Measurements from ENCODE around the gene STAMBPL1.

Gene STAMBPL1

DNA sequence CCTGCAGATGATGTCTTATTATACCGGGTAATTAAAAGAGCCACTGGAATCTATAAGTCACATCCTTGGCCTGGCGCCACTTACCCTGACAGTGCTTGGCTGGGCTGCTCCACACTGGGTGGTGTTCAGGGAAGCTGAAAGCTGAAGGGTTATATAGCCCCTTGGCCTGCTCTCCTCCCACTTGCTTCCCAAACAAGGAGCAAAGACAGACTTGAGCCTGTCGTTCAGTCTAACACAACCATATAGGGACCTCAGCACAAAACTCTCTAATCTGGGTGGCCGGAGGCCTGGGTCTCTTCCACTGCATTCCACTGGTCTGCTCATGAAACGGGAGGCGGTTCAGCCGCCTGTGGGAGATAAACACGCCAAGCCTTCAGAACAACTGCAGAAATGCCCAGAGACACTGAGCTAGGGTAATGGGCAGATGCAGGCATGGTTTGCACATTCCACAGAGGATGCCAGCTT is 72.6 kb downstream of the STAMBPL1 start, which contains the start of gene ACTA2:
ACTA2 (minus strand) TSS at position 127 of the 465 bp plus-strand sequence. CDS start 3,843 bp downstream, outside the sequence.
- H3K4me1 ChIP-seq (ENCODE audit: control insufficient read depth, insufficient read depth, low read length): no peaks in the 10 kb centered on the region
- H3K36me3 ChIP-seq (ENCODE audit: control insufficient read depth, insufficient read depth, low read length): no peaks in the 10 kb centered on the region
- no peaks in the 10 kb centered on the region for H3K27me3 ChIP-seq (ENCODE audit: control insufficient read depth, insufficient read depth, low read length)
- H3K9me3 ChIP-seq (ENCODE audit: control insufficient read depth, low read length): no peaks in the 10 kb centered on the region
- H3K9ac ChIP-seq (ENCODE audit: low read length): peak within 1 kb of the TSS; percentile 37
- H3K4me3 ChIP-seq (ENCODE audit: low read length): no peak within 1 kb of the TSS

GRCh38 chr10:88953662-88954061 is 73.6 kb downstream of the STAMBPL1 start:
- no peaks in the 10 kb centered on the region for H3K4me1 ChIP-seq (ENCODE audit: control insufficient read depth, insufficient read depth, low read length)
- H3K9me3 ChIP-seq (ENCODE audit: control insufficient read depth, low read length): no peaks in the 10 kb centered on the region
- no peak overlapping the region for H3K9ac ChIP-seq (ENCODE audit: low read length)
- no peaks in the 10 kb centered on the region for H3K36me3 ChIP-seq (ENCODE audit: control insufficient read depth, insufficient read depth, low read length)
- no peaks in the 10 kb centered on the region for H3K27me3 ChIP-seq (ENCODE audit: control insufficient read depth, insufficient read depth, low read length)
- no peak overlapping the region for H3K4me3 ChIP-seq (ENCODE audit: low read length)

GRCh38 chr10:88954458-88955083 is 74.5 kb downstream of the STAMBPL1 start:
- no peaks in the 10 kb centered on the region for H3K27me3 ChIP-seq (ENCODE audit: control insufficient read depth, insufficient read depth, low read length)
- H3K4me1 ChIP-seq (ENCODE audit: control insufficient read depth, insufficient read depth, low read length): no peaks in the 10 kb centered on the region
- H3K4me3 ChIP-seq (ENCODE audit: low read length): no peak overlapping the region

DNA sequence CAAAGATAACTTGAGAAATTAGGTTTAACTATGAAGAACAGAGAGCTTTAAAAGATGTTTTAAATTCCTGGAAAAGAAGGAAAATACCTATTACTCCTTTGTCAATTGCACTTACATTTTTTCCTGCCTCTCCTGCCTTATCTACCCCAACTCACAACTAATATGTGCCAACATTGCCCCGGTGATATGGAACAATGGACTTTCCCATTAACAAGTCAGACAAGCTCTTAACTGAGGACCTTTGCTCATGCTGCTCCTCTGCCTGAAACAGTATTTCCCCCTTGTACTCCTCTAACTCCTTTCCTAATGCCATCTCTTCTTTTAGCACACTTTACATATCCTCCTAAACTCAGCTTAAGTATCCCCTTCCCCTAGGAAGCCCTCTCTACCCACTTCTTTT is 77.3 kb downstream of the STAMBPL1 start:
- no peak overlapping the region for H3K4me3 ChIP-seq (ENCODE audit: low read length)
- no peak overlapping the region for H3K9ac ChIP-seq (ENCODE audit: low read length)
- H3K4me1 ChIP-seq (ENCODE audit: control insufficient read depth, insufficient read depth, low read length): no peaks in the 10 kb centered on the region

More at GRCh38 chr10:88954458-88955083, 74.5 kb downstream of the STAMBPL1 start:
- Histone ChIP-seq H3K36me3 (ENCODE audit: control insufficient read depth, insufficient read depth, low read length) (no peaks in the 10 kb centered on the region), H3K9me3 (ENCODE audit: control insufficient read depth, low read length) (no peaks in the 10 kb centered on the region), H3K9ac (ENCODE audit: low read length) (no peak overlapping the region)

DNA sequence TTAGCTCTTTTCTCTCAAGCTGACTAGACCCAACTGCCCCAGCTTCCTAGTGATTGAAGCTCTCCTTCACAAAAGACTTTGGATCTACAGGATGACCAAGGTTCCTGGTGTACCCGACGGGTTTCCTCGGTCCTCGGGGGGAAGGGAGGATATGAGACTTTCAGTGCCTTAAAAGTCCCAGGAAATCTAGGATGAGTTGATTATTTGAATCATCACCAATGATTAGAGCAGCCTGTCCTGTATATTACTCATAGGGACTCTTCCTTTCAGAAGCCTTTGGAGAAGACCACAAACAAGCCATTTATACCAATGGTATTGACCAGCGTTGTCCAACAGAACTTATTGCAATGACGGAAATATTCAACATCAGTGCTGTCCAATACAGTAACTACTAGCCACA is 78.7 kb downstream of the STAMBPL1 start:
- H3K9ac ChIP-seq (ENCODE audit: low read length): no peak overlapping the region
- no peaks in the 10 kb centered on the region for H3K27me3 ChIP-seq (ENCODE audit: control insufficient read depth, insufficient read depth, low read length)
- no peaks in the 10 kb centered on the region for H3K4me1 ChIP-seq (ENCODE audit: control insufficient read depth, insufficient read depth, low read length)
- no peaks in the 10 kb centered on the region for H3K36me3 ChIP-seq (ENCODE audit: control insufficient read depth, insufficient read depth, low read length)
- H3K9me3 ChIP-seq (ENCODE audit: control insufficient read depth, low read length): no peaks in the 10 kb centered on the region
- H3K4me3 ChIP-seq (ENCODE audit: low read length): no peak overlapping the region

More for the DNA sequence above, 77.3 kb downstream of the STAMBPL1 start:
- Histone ChIP-seq H3K9me3 (ENCODE audit: control insufficient read depth, low read length) (no peaks in the 10 kb centered on the region), H3K27me3 (ENCODE audit: control insufficient read depth, insufficient read depth, low read length) (no peaks in the 10 kb centered on the region), H3K36me3 (ENCODE audit: control insufficient read depth, insufficient read depth, low read length) (no peaks in the 10 kb centered on the region)

DNA sequence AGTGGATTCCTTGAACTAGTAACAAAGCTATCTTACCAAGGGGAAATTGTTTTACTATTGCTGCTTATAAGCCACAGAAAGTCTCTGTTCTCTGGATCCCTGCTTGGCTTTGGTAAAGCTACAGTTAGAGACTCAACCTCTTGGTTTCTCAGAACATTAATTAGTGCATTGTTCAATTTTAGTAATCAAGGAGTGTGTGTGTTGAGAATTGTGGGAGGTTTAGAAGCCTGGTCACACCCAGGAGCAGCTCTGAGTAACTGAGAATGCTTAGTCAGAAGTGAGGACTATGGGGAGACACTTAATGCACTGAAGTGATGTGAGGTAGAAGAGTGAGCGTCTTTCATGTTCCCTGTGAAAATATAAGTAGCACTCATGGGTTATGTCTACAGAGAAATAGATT is 80.8 kb downstream of the STAMBPL1 start:
- Histone ChIP-seq H3K36me3 (ENCODE audit: control insufficient read depth, insufficient read depth, low read length) (no peaks in the 10 kb centered on the region), H3K9ac (ENCODE audit: low read length) (no peak overlapping the region), H3K9me3 (ENCODE audit: control insufficient read depth, low read length) (no peaks in the 10 kb centered on the region), H3K27me3 (ENCODE audit: control insufficient read depth, insufficient read depth, low read length) (no peaks in the 10 kb centered on the region), H3K4me1 (ENCODE audit: control insufficient read depth, insufficient read depth, low read length) (no peaks in the 10 kb centered on the region), H3K4me3 (ENCODE audit: low read length) (no peak overlapping the region)

GRCh38 chr10:88961266-88961665 is 81.2 kb downstream of the STAMBPL1 start:
- Histone ChIP-seq H3K4me1 (ENCODE audit: control insufficient read depth, insufficient read depth, low read length) (no peaks in the 10 kb centered on the region), H3K9ac (ENCODE audit: low read length) (no peak overlapping the region), H3K27me3 (ENCODE audit: control insufficient read depth, insufficient read depth, low read length) (no peaks in the 10 kb centered on the region)

GRCh38 chr10:88962336-88962735 is 82.3 kb downstream of the STAMBPL1 start:
- Histone ChIP-seq H3K27me3 (ENCODE audit: control insufficient read depth, insufficient read depth, low read length) (no peaks in the 10 kb centered on the region), H3K9me3 (ENCODE audit: control insufficient read depth, low read length) (no peaks in the 10 kb centered on the region)

More at GRCh38 chr10:88961266-88961665, 81.2 kb downstream of the STAMBPL1 start:
- Histone ChIP-seq H3K36me3 (ENCODE audit: control insufficient read depth, insufficient read depth, low read length) (no peaks in the 10 kb centered on the region), H3K9me3 (ENCODE audit: control insufficient read depth, low read length) (no peaks in the 10 kb centered on the region), H3K4me3 (ENCODE audit: low read length) (no peak overlapping the region)

GRCh38 chr10:88963318-88963717 is 83.3 kb downstream of the STAMBPL1 start:
- H3K4me1 ChIP-seq (ENCODE audit: control insufficient read depth, insufficient read depth, low read length): no peaks in the 10 kb centered on the region
- H3K4me3 ChIP-seq (ENCODE audit: low read length): no peak overlapping the region
- no peaks in the 10 kb centered on the region for H3K9me3 ChIP-seq (ENCODE audit: control insufficient read depth, low read length)
- no peaks in the 10 kb centered on the region for H3K36me3 ChIP-seq (ENCODE audit: control insufficient read depth, insufficient read depth, low read length)
- no peak overlapping the region for H3K9ac ChIP-seq (ENCODE audit: low read length)
- no peaks in the 10 kb centered on the region for H3K27me3 ChIP-seq (ENCODE audit: control insufficient read depth, insufficient read depth, low read length)

More at GRCh38 chr10:88962336-88962735, 82.3 kb downstream of the STAMBPL1 start:
- Histone ChIP-seq H3K4me1 (ENCODE audit: control insufficient read depth, insufficient read depth, low read length) (no peaks in the 10 kb centered on the region), H3K9ac (ENCODE audit: low read length) (no peak overlapping the region), H3K36me3 (ENCODE audit: control insufficient read depth, insufficient read depth, low read length) (no peaks in the 10 kb centered on the region), H3K4me3 (ENCODE audit: low read length) (no peak overlapping the region)

DNA sequence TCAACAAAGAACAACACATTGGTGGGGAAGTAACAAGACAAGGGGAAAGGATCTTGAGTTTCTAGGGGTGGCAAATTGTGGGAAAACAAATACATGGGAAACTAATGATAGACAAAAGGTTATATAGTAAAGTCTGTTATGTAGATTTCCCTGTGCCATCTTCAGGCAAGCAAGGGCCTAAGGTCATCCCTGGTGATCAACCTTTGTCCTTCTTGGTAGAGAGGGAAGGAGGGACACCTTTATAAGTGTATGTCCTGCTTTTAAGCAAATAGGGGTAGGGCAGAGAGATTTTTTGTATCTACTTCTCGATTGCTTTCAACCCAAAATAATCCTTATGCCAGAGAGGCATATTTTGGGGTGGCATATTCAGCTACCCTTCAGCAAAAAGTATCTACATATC is 84.3 kb downstream of the STAMBPL1 start:
- Histone ChIP-seq H3K9ac (ENCODE audit: low read length) (no peak overlapping the region), H3K4me1 (ENCODE audit: control insufficient read depth, insufficient read depth, low read length) (no peaks in the 10 kb centered on the region), H3K36me3 (ENCODE audit: control insufficient read depth, insufficient read depth, low read length) (no peaks in the 10 kb centered on the region), H3K9me3 (ENCODE audit: control insufficient read depth, low read length) (no peaks in the 10 kb centered on the region), H3K4me3 (ENCODE audit: low read length) (no peak overlapping the region), H3K27me3 (ENCODE audit: control insufficient read depth, insufficient read depth, low read length) (no peaks in the 10 kb centered on the region)

DNA sequence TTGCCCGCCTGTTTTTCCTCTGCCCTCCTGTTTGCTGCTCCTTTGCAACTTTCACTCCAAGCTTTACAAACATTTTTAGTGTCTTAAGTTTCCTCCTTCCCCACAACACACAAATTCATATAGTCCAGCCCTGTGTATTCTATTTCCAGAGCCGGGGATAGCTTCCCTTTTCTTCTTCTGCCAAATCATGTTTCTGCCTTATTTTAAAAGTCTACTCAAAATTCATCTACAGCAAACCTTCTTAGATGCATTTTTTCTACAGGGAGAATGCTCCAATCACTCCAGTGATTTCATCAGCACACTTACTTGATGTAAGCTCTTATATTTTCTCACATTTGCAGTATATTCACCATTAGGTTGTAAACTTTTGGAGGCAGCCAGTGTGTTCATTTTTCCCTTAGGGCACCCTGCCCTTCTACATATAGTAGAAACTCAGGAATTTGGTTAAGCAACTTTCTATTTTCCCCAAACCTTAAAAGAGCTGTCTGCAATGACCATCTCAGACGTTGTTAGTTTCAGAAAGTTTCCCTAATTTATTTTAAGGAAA is 84.9 kb downstream of the STAMBPL1 start:
- no peak overlapping the region for H3K9ac ChIP-seq (ENCODE audit: low read length)
- no peaks in the 10 kb centered on the region for H3K4me1 ChIP-seq (ENCODE audit: control insufficient read depth, insufficient read depth, low read length)
- H3K36me3 ChIP-seq (ENCODE audit: control insufficient read depth, insufficient read depth, low read length): no peaks in the 10 kb centered on the region
- H3K4me3 ChIP-seq (ENCODE audit: low read length): no peak overlapping the region
- no peaks in the 10 kb centered on the region for H3K9me3 ChIP-seq (ENCODE audit: control insufficient read depth, low read length)
- H3K27me3 ChIP-seq (ENCODE audit: control insufficient read depth, insufficient read depth, low read length): no peaks in the 10 kb centered on the region

GRCh38 chr10:88966797-88967196 is 86.8 kb downstream of the STAMBPL1 start:
- Histone ChIP-seq H3K4me3 (ENCODE audit: low read length) (no peak overlapping the region), H3K4me1 (ENCODE audit: control insufficient read depth, insufficient read depth, low read length) (no peaks in the 10 kb centered on the region)

More at GRCh38 chr10:88966797-88967196, 86.8 kb downstream of the STAMBPL1 start:
- H3K9me3 ChIP-seq (ENCODE audit: control insufficient read depth, low read length): no peaks in the 10 kb centered on the region
- H3K9ac ChIP-seq (ENCODE audit: low read length): no peak overlapping the region
- no peaks in the 10 kb centered on the region for H3K27me3 ChIP-seq (ENCODE audit: control insufficient read depth, insufficient read depth, low read length)
- no peaks in the 10 kb centered on the region for H3K36me3 ChIP-seq (ENCODE audit: control insufficient read depth, insufficient read depth, low read length)

Measured in mucosa of stomach (tissue), 1 donor.